ENCODE measurements around the gene PREX1.
"Not testable (repeated sequence)": the region's sequence is repeated elsewhere in the genome, so short reads cannot be mapped to it uniquely, and the experiment has no call there.

PREX1 gene

GRCh38 chr20:48614593-48615274 is 213.1 kb downstream of the PREX1 start:
- no peak for DNase-seq

GRCh38 chr20:48613926-48614325 is 213.9 kb downstream of the PREX1 start:
- no peak for DNase-seq

GRCh38 chr20:48612335-48612734 is 215.5 kb downstream of the PREX1 start:
- no peak for DNase-seq

GRCh38 chr20:48610996-48611395 is 216.8 kb downstream of the PREX1 start:
- DNase-seq = no peak

GRCh38 chr20:48609491-48609978 is 218.3 kb downstream of the PREX1 start:
- no peak for DNase-seq

- DNase-seq = no peak
Measured at GRCh38 chr20:48608756-48609155, 219.0 kb downstream of the PREX1 start.

- no peak for DNase-seq
Measured at GRCh38 chr20:48607544-48607865, 220.3 kb downstream of the PREX1 start.

- no peak for DNase-seq
Measured at GRCh38 chr20:48606841-48607543, 220.8 kb downstream of the PREX1 start.

GRCh38 chr20:48606172-48606840 is 221.5 kb downstream of the PREX1 start:
- DNase-seq = no peak

- DNase-seq = no peak
Measured at GRCh38 chr20:48605364-48606171, 222.2 kb downstream of the PREX1 start.

- DNase-seq = no peak
Measured at GRCh38 chr20:48604936-48605335, 222.9 kb downstream of the PREX1 start.

GRCh38 chr20:48604426-48604825 is 223.4 kb downstream of the PREX1 start:
- DNase-seq = no peak

- no peak for DNase-seq
Measured at GRCh38 chr20:48603819-48604405, 223.9 kb downstream of the PREX1 start.

- no peak for DNase-seq
Measured at GRCh38 chr20:48603116-48603818, 224.5 kb downstream of the PREX1 start.

GRCh38 chr20:48601798-48602197 is 226.0 kb downstream of the PREX1 start:
- no peak for DNase-seq

- DNase-seq = no peak
Measured at GRCh38 chr20:48600470-48600945, 227.3 kb downstream of the PREX1 start.

GRCh38 chr20:48599748-48600469 is 227.9 kb downstream of the PREX1 start:
- no peak for DNase-seq

- no peak for DNase-seq
Measured at GRCh38 chr20:48599106-48599747, 228.6 kb downstream of the PREX1 start.

- DNase-seq = not testable (repeated sequence)
Measured at GRCh38 chr20:48598303-48598941, 229.4 kb downstream of the PREX1 start.
